RWPE2 (cell line): ENCODE data around the gene ESRRA.

Experiments used
- ATAC-seq: fragments of 200-7000 bp; cut with Tn5 transposase; 3 replicates; pipeline ENCODE4 v1.9.1; 2021; ENCODE audit warnings: low read depth
- DNase-seq: peaks from one replicate; pipeline ENCODE4 v3.0.0-alpha.2; 2020; ENCODE audit warnings: low spot score
- H3K27ac ChIP-seq: fragments of 450-650 bp; 2 replicates; pipeline ENCODE4 v1.5.1; 2017; ENCODE audit warnings: mild to moderate bottlenecking; ENCODE audit not compliant: poor library complexity, severe bottlenecking
- H3K27me3 ChIP-seq: fragments of 250-450 bp; sonication (Bioruptor Pico); 2 replicates; pipeline ENCODE4 v1.5.1; 2021; ENCODE audit warnings: mild to moderate bottlenecking, moderate library complexity; ENCODE audit not compliant: insufficient read depth, poor library complexity, severe bottlenecking
- H3K36me3 ChIP-seq: fragments of 250-450 bp; sonication (Bioruptor Pico); 2 replicates; pipeline ENCODE4 v1.5.1; 2020; ENCODE audit warnings: low read depth, mild to moderate bottlenecking, moderate library complexity
- H3K4me1 ChIP-seq: fragments of 250-450 bp; sonication (Bioruptor Pico); 2 replicates; pipeline ENCODE4 v1.5.1; 2021; ENCODE audit warnings: mild to moderate bottlenecking, moderate library complexity; ENCODE audit not compliant: insufficient read depth, poor library complexity, severe bottlenecking
- H3K4me3 ChIP-seq: fragments of 250-450 bp; sonication (Bioruptor Pico); 2 replicates; pipeline ENCODE4 v1.5.1; 2021; ENCODE audit warnings: mild to moderate bottlenecking, moderate library complexity; ENCODE audit not compliant: severe bottlenecking
- H3K9me3 ChIP-seq: fragments of 250-450 bp; sonication (Bioruptor Pico); 2 replicates; pipeline ENCODE4 v1.5.1; 2021; ENCODE audit warnings: mild to moderate bottlenecking, moderate library complexity; ENCODE audit not compliant: severe bottlenecking
- CTCF ChIP-seq: fragments of 450-650 bp; IDR thresholded peaks from one replicate; pipeline ENCODE4 v1.5.1; 2017; ENCODE audit warnings: mild to moderate bottlenecking, moderate library complexity; ENCODE audit not compliant: poor library complexity, severe bottlenecking

Gene ESRRA

GRCh38 chr11:64304032-64304315, 1.4 kb upstream of the ESRRA start:
- Histone ChIP-seq H3K4me1 (no peaks in the 10 kb centered on the region), H3K4me3 (peak overlapping the region; percentile 61)

GRCh38 chr11:64304316-64305072, 830 bp upstream of the ESRRA start:
- H3K36me3 ChIP-seq = peaks cover 10% of the 10 kb centered on the region; the same call in 1 of the 2 replicates
- DNase-seq = peak; percentile 87
- H3K27me3 ChIP-seq = peaks cover 14% of the 10 kb centered on the region
- TF ChIP-seq CTCF = peak; percentile 86
- peak overlapping the region; percentile 61 for H3K4me3 ChIP-seq
- no peaks in the 10 kb centered on the region for H3K9me3 ChIP-seq
- H3K27ac ChIP-seq = peak overlapping the region; percentile 86
- peak; percentile 47 for ATAC-seq
- H3K4me1 ChIP-seq = no peaks in the 10 kb centered on the region

More at GRCh38 chr11:64304032-64304315, 1.4 kb upstream of the ESRRA start:
- ATAC-seq (no peak), DNase-seq (peak; percentile 30)
- H3K36me3 ChIP-seq = peaks cover 10% of the 10 kb centered on the region; the same call in 1 of the 2 replicates
- H3K27me3 ChIP-seq = peaks cover 20% of the 10 kb centered on the region
- no peaks in the 10 kb centered on the region for H3K9me3 ChIP-seq
- peak overlapping the region; percentile 86 for H3K27ac ChIP-seq
- no peak for TF ChIP-seq CTCF

- H3K36me3 ChIP-seq = peaks cover 10% of the 10 kb centered on the region; the same call in 1 of the 2 replicates
- H3K4me1 ChIP-seq = peaks cover 6% of the 10 kb centered on the region
- no peaks in the 10 kb centered on the region for H3K9me3 ChIP-seq
- peaks cover under 1% of the 10 kb centered on the region for H3K27me3 ChIP-seq
- TF ChIP-seq CTCF = peak; percentile 60
- peak; percentile 76 for DNase-seq
- H3K27ac ChIP-seq = peak overlapping the region; percentile 86
- ATAC-seq = peak; percentile 13
- H3K4me3 ChIP-seq = peak overlapping the region; percentile 61
Observed at GRCh38 chr11:64305691-64306562, 603 bp downstream of the ESRRA start.

- H3K36me3 ChIP-seq = peaks cover 10% of the 10 kb centered on the region; the same call in 1 of the 2 replicates
- peaks cover 8% of the 10 kb centered on the region for H3K4me1 ChIP-seq
- H3K4me3 ChIP-seq = peak overlapping the region; percentile 61
- no peak for TF ChIP-seq CTCF
- ATAC-seq (no peak), DNase-seq (no peak)
- H3K27me3 ChIP-seq = no peaks in the 10 kb centered on the region
- H3K9me3 ChIP-seq = no peaks in the 10 kb centered on the region
- peak overlapping the region; percentile 86 for H3K27ac ChIP-seq
Observed at GRCh38 chr11:64306563-64306875, 1.2 kb downstream of the ESRRA start.
